ENCODE measurements around the gene GPX4.

Gene GPX4

DNA sequence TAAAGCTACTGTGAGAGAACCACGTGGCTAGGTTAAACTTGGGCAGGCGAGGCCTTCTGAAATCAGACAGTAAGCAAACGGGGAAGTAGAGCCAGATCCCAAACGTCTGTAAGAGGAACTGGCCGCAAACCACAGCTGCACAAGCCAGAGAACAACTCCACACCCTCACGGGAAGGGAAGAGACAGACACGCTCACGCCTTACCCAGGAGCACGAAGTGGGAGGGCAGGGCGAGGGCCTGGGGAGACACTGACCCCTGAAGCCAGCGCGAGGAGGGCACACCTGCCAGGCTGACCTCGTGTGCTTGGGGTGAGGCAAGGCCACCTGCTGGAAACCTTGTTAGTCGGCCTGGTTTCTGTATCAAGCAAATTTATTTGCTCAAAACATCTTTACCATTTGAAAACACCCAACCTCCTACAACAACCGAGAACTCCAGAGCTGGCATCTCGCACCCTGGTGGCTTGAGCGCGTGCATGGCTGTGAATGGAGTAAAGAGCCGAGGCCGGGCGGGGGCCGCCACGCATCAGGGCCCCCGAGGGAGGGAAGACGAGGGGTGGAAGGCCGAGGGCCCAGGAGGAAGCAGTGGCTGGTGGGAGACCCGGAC lies 15.9 kb upstream of the GPX4 start:
- Histone ChIP-seq H3K79me2 (ENCODE audit: insufficient read depth, low read length) (peaks cover 16% of the 10 kb centered on the region), H3K36me3 (ENCODE audit: insufficient read depth, low read length) (peaks cover 56% of the 10 kb centered on the region; the same call in 1 of the 2 replicates), H3K9me2 (replicated peaks; ENCODE audit: low read depth, low read length) (no peaks in the 10 kb centered on the region), H3K4me3 (ENCODE audit: low read length, poor library complexity, severe bottlenecking) (no peak overlapping the region), H3K9ac (ENCODE audit: low read depth, low read length, poor library complexity, severe bottlenecking) (no peak overlapping the region), H4K20me1 (ENCODE audit: insufficient read depth, low read length, poor library complexity, severe bottlenecking) (peaks cover under 1% of the 10 kb centered on the region), H3K4me1 (ENCODE audit: insufficient read depth, low read length, poor library complexity, severe bottlenecking) (no peaks in the 10 kb centered on the region), H3F3A (ENCODE audit: low read depth) (no peaks in the 10 kb centered on the region), H2AFZ (ENCODE audit: low read length) (no peak overlapping the region), H3K27me3 (ENCODE audit: insufficient read depth, low read length, poor library complexity, severe bottlenecking) (no peaks in the 10 kb centered on the region), H3K9me3 (ENCODE audit: insufficient read depth, low read depth, low read length) (no peaks in the 10 kb centered on the region), H3K4me2 (ENCODE audit: low read depth, low read length, poor library complexity, severe bottlenecking) (no peak overlapping the region)
- no peak for TF ChIP-seq EZH2phosphoT487 (IDR thresholded peaks at IDR 0.05; ENCODE audit: borderline replicate concordance)
- TF ChIP-seq, protein P1, sequence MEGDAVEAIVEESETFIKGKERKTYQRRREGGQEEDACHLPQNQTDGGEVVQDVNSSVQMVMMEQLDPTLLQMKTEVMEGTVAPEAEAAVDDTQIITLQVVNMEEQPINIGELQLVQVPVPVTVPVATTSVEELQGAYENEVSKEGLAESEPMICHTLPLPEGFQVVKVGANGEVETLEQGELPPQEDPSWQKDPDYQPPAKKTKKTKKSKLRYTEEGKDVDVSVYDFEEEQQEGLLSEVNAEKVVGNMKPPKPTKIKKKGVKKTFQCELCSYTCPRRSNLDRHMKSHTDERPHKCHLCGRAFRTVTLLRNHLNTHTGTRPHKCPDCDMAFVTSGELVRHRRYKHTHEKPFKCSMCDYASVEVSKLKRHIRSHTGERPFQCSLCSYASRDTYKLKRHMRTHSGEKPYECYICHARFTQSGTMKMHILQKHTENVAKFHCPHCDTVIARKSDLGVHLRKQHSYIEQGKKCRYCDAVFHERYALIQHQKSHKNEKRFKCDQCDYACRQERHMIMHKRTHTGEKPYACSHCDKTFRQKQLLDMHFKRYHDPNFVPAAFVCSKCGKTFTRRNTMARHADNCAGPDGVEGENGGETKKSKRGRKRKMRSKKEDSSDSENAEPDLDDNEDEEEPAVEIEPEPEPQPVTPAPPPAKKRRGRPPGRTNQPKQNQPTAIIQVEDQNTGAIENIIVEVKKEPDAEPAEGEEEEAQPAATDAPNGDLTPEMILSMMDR (conservative IDR thresholded peaks at IDR 0.05; ENCODE audit: low read length) = no peak

DNA sequence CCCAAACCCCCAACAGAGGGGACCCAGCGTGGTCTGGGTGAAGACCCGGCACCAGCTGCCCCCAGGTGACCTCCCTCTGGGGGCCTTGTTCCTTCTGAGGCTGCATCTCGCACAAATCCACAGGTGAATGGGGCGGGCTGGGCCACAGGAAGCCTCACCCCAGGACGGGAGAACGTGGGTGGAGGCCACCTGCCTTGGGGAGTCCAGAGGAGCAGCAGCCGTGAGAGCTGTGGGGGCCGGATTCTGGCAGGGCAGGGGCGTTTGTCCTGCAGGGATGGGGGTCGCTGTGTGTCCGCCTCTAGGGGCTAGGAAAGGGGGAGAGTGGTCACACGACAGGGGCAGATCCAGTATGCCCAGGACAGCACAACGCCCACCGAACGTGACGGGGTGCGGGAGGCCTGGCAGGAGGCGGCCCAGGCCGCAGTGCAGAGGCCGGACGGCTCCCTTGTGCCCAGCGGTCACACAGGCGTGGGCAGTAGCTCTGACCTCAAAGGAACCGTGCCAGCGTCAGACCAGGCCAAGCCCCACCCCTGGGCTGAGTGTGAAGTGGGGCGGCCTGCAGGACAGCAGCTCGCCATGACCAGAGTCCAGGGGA lies 15.3 kb upstream of the GPX4 start:
- TF ChIP-seq, protein P1 (conservative IDR thresholded peaks at IDR 0.05; ENCODE audit: low read length) = no peak
- no peak for TF ChIP-seq EZH2phosphoT487 (IDR thresholded peaks at IDR 0.05; ENCODE audit: borderline replicate concordance)
- no peak overlapping the region for H2AFZ ChIP-seq (ENCODE audit: low read length)
- H3K9me3 ChIP-seq (ENCODE audit: insufficient read depth, low read depth, low read length) = no peaks in the 10 kb centered on the region
- H3K36me3 ChIP-seq (ENCODE audit: insufficient read depth, low read length) = peaks cover 53% of the 10 kb centered on the region; the same call in 1 of the 2 replicates
- no peaks in the 10 kb centered on the region for H3K27me3 ChIP-seq (ENCODE audit: insufficient read depth, low read length, poor library complexity, severe bottlenecking)
- H3K79me2 ChIP-seq (ENCODE audit: insufficient read depth, low read length) = peaks cover 22% of the 10 kb centered on the region
- H3K4me3 ChIP-seq (ENCODE audit: low read length, poor library complexity, severe bottlenecking) = no peak overlapping the region
- no peaks in the 10 kb centered on the region for H3F3A ChIP-seq (ENCODE audit: low read depth)
- peaks cover 7% of the 10 kb centered on the region for H4K20me1 ChIP-seq (ENCODE audit: insufficient read depth, low read length, poor library complexity, severe bottlenecking)
- H3K9ac ChIP-seq (ENCODE audit: low read depth, low read length, poor library complexity, severe bottlenecking) = no peak overlapping the region
- H3K4me1 ChIP-seq (ENCODE audit: insufficient read depth, low read length, poor library complexity, severe bottlenecking) = peaks cover 4% of the 10 kb centered on the region
- no peak overlapping the region for H3K4me2 ChIP-seq (ENCODE audit: low read depth, low read length, poor library complexity, severe bottlenecking)
- no peaks in the 10 kb centered on the region for H3K9me2 ChIP-seq (replicated peaks; ENCODE audit: low read depth, low read length)

DNA sequence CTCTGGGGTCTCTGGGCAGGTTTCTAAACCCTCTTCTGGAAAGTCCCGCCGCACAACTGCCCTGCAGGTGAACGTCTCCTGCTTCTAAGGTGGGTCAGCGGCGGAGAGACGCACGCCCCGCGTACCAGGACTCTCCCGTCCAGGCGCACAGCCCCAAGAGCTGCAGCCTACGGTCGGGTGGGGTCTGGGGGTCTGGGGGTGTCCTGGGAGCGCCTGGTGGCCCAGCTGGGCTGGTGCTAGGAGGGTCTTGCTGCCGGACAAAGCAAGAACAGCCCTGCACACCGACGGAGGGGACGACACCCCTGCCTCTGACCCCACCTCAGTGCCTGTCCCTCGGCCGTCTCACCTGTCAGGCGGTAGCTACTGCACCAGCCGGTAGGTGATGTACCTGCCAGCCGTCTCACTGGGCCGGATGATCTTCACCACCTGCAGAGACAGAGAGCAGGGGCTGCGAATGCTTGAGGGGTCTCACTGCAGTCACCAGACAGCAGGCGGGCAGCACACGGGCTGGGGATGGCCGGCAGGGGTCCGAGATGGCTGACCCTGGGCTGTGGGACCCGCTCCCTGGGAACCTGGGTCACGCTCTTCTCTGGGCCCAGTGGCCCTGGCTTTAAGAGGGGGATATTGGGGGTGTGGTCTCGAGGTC lies 14.5 kb upstream of the GPX4 start:
- TF ChIP-seq EZH2phosphoT487 (IDR thresholded peaks at IDR 0.05; ENCODE audit: borderline replicate concordance) = no peak
- TF ChIP-seq, protein P1 (conservative IDR thresholded peaks at IDR 0.05; ENCODE audit: low read length) = no peak
- no peaks in the 10 kb centered on the region for H3K9me2 ChIP-seq (replicated peaks; ENCODE audit: low read depth, low read length)
- H3K9me3 ChIP-seq (ENCODE audit: insufficient read depth, low read depth, low read length) = no peaks in the 10 kb centered on the region
- H3K4me2 ChIP-seq (ENCODE audit: low read depth, low read length, poor library complexity, severe bottlenecking) = no peak overlapping the region
- peaks cover 47% of the 10 kb centered on the region; the same call in 1 of the 2 replicates for H3K36me3 ChIP-seq (ENCODE audit: insufficient read depth, low read length)
- H3K9ac ChIP-seq (ENCODE audit: low read depth, low read length, poor library complexity, severe bottlenecking) = no peak overlapping the region
- peaks cover 29% of the 10 kb centered on the region for H3K79me2 ChIP-seq (ENCODE audit: insufficient read depth, low read length)
- H3F3A ChIP-seq (ENCODE audit: low read depth) = no peaks in the 10 kb centered on the region
- peaks cover 12% of the 10 kb centered on the region for H3K4me1 ChIP-seq (ENCODE audit: insufficient read depth, low read length, poor library complexity, severe bottlenecking)
- no peaks in the 10 kb centered on the region for H3K27me3 ChIP-seq (ENCODE audit: insufficient read depth, low read length, poor library complexity, severe bottlenecking)
- H2AFZ ChIP-seq (ENCODE audit: low read length) = no peak overlapping the region
- peaks cover 14% of the 10 kb centered on the region for H4K20me1 ChIP-seq (ENCODE audit: insufficient read depth, low read length, poor library complexity, severe bottlenecking)
- H3K4me3 ChIP-seq (ENCODE audit: low read length, poor library complexity, severe bottlenecking) = no peak overlapping the region
